HCT116 (cell line): ENCODE results near the gene ABTB2. TPM values are rescaled to one million over a fixed set of nuclear protein-coding genes. Genes with fewer than 3 reads are reported as not detected.

Experiments used
- ATAC-seq: fragments of 200-7000 bp; cut with Tn5 transposase; 2 replicates; pipeline ENCODE4 v1.9.1; 2020; ENCODE audit warnings: mild to moderate bottlenecking, moderate library complexity
- BruUV-seq: library from RNA; stranded (reverse); fragments of 400-500 nt; replicated peaks from 2 replicates; lab custom pipeline; 2021; lab: Mats Ljungman, UMichigan
- CTCF ChIA-PET: fragments of 300-600 bp; sonication (Branson Sonifier 250); formaldehyde crosslinking; loops from one replicate; lab custom pipeline; 2021; ENCODE audit warnings: antibody characterized with exemption; lab: Charles Lee
- POLR2A ChIA-PET: fragments of 300-600, 350-600 bp; sonication (Branson Sonifier 250); formaldehyde crosslinking; loops from one replicate; lab custom pipeline; 2021; ENCODE audit warnings: antibody characterized with exemption; lab: Charles Lee
- RAD21 ChIA-PET, 2 experiments: fragments of 300-600 bp; sonication (Branson Sonifier 250); formaldehyde crosslinking; loops; one replicate each; lab custom pipeline; 2023; ENCODE audit warnings: low total read pairs in 2 of 2; ENCODE audit not compliant: uncharacterized antibody in 2 of 2, unreplicated experiment in 2 of 2, low non-redundant PET in 1 of 2; lab: Charles Lee
- DNase-seq: peaks from one replicate; pipeline ENCODE4 v3.0.0-alpha.2; 2010; ENCODE audit warnings: low read depth, low spot score
- H2AFZ ChIP-seq: fragments of 200-600 bp; shearing (Covaris generic), sonication (generic); 2 replicates; pipeline ENCODE4 v1.6.1; 2017; ENCODE audit warnings: low read depth, mixed run types, mixed read lengths, antibody characterized with exemption, low read length; ENCODE audit not compliant: poor library complexity, severe bottlenecking
- H3K27ac ChIP-seq: 2 replicates; pipeline ENCODE4 v1.5.1; 2012; ENCODE audit warnings: low read depth, low read length
- H3K27me3 ChIP-seq: fragments of 200-600 bp; sonication (generic); 2 replicates; pipeline ENCODE4 v1.6.1; 2016; ENCODE audit warnings: mixed run types, low read length, mixed read lengths; ENCODE audit not compliant: insufficient read depth
- H3K36me3 ChIP-seq, 2 experiments: fragments of 200-500 bp in 1 of 2; fragments of 200-600 bp in 1 of 2; sonication (Bioruptor generic) in 1 of 2; sonication (generic) in 1 of 2; 2 replicates each; pipeline versions ENCODE4 v1.5.1 to v1.6.1; 2014 to 2016; ENCODE audit warnings: low read length in 2 of 2, inconsistent platforms in 1 of 2, mixed read lengths in 1 of 2, mixed run types in 1 of 2; ENCODE audit not compliant: insufficient read depth in 2 of 2, control insufficient read depth in 1 of 2
- H3K4me1 ChIP-seq, 2 experiments: fragments of 200-600 bp in 1 of 2; sonication (generic) in 1 of 2; 2 replicates each; pipeline versions ENCODE4 v1.5.1 to v1.6.1; 2012 to 2017; ENCODE audit warnings: low read length in 2 of 2, inconsistent platforms in 1 of 2, mild to moderate bottlenecking in 1 of 2, mixed read lengths in 1 of 2, mixed run types in 1 of 2, moderate library complexity in 1 of 2; ENCODE audit not compliant: insufficient read depth in 2 of 2, control insufficient read depth in 1 of 2
- H3K4me2 ChIP-seq: fragments of 200-600 bp; sonication (generic); 2 replicates; pipeline ENCODE4 v1.6.1; 2017; ENCODE audit warnings: mixed run types, low read length, mixed read lengths
- H3K4me3 ChIP-seq, 2 experiments: fragments of 200-600 bp in 1 of 2; sonication (generic) in 1 of 2; replicated peaks in 1 of 2; 2 replicates each; pipeline ENCODE4 v1.5.1; 2011 to 2016; ENCODE audit warnings: low read length in 2 of 2, control low read depth in 1 of 2, low read depth in 1 of 2, mild to moderate bottlenecking in 1 of 2, mixed read lengths in 1 of 2, mixed run types in 1 of 2
- H3K79me2 ChIP-seq: fragments of 200-600 bp; sonication (generic); 2 replicates; pipeline ENCODE4 v1.6.1; 2017; ENCODE audit warnings: mild to moderate bottlenecking, mixed run types, low read length, moderate library complexity, mixed read lengths; ENCODE audit not compliant: insufficient read depth
- H3K9ac ChIP-seq: fragments of 200-600 bp; sonication (generic); 2 replicates; pipeline ENCODE4 v1.6.1; 2016; ENCODE audit warnings: low read length, mixed read lengths
- H3K9me2 ChIP-seq: fragments of 200-600 bp; sonication (generic), shearing (Covaris generic); 2 replicates; pipeline ENCODE4 v1.6.1; 2017; ENCODE audit warnings: mixed run types, mild to moderate bottlenecking, moderate library complexity; ENCODE audit not compliant: insufficient read depth
- H3K9me3 ChIP-seq, 2 experiments: fragments of 200-500 bp in 1 of 2; fragments of 200-600 bp in 1 of 2; sonication (Bioruptor generic) in 1 of 2; sonication (generic) in 1 of 2; 2 replicates each; pipeline ENCODE4 v1.6.1; 2014 to 2017; ENCODE audit warnings: low read length in 2 of 2, mixed read lengths in 2 of 2, inconsistent platforms in 1 of 2, low read depth in 1 of 2, mild to moderate bottlenecking in 1 of 2, mixed run types in 1 of 2, moderate library complexity in 1 of 2; ENCODE audit not compliant: control insufficient read depth in 1 of 2, insufficient read depth in 1 of 2
- H4K20me1 ChIP-seq: fragments of 200-600 bp; sonication (generic), shearing (Covaris generic); 2 replicates; pipeline ENCODE4 v1.6.1; 2017; ENCODE audit warnings: mixed run types, mild to moderate bottlenecking, moderate library complexity; ENCODE audit not compliant: insufficient read depth
- EGR1 ChIP-seq: IDR thresholded peaks from 2 replicates; pipeline ENCODE4 v1.6.1; 2012; ENCODE audit warnings: low read depth
- ELF1 ChIP-seq: IDR thresholded peaks from 2 replicates; pipeline ENCODE4 v1.6.1; 2012; ENCODE audit warnings: low read depth, borderline replicate concordance
- EZH2 ChIP-seq: fragments of 200-600 bp; sonication (generic); IDR thresholded peaks from 2 replicates; pipeline ENCODE4 v1.6.1; 2017; ENCODE audit warnings: antibody characterized with exemption, mixed run types
- EZH2phosphoT487 ChIP-seq: fragments of 200-600 bp; IDR thresholded peaks from 2 replicates; pipeline ENCODE4 v1.6.1; 2018; ENCODE audit warnings: antibody characterized with exemption, borderline replicate concordance
- FOSL1 ChIP-seq: IDR thresholded peaks from 2 replicates; pipeline ENCODE4 v1.6.1; 2012; ENCODE audit warnings: low read depth
- JUND ChIP-seq: IDR thresholded peaks from 2 replicates; pipeline ENCODE4 v1.6.1; 2012
- RAD21 ChIP-seq: IDR thresholded peaks from 2 replicates; pipeline ENCODE4 v1.6.1; 2012; ENCODE audit warnings: low read depth, mild to moderate bottlenecking
- SRF ChIP-seq: IDR thresholded peaks from 2 replicates; pipeline ENCODE4 v1.6.1; 2012; ENCODE audit warnings: low read depth
- YY1 ChIP-seq: IDR thresholded peaks from 2 replicates; pipeline ENCODE4 v1.6.1; 2011; ENCODE audit warnings: low read length, low read depth, moderate library complexity, mild to moderate bottlenecking; ENCODE audit not compliant: insufficient replicate concordance; ENCODE audit errors: extremely low read depth
- ZFX ChIP-seq: fragments of 450-650 bp; IDR thresholded peaks from 2 replicates; pipeline ENCODE4 v1.6.1; 2017
- intact Hi-C: fragments of 100-400 bp; cut with micrococcal nuclease; formaldehyde crosslinking; loops from 2 replicates; pipeline ENCODE4 v1.10.0; 2022
- total RNA-seq: library from RNA; stranded (reverse); gene quantifications from one replicate; pipeline ENCODE4 v1.2.1, GENCODE V29; 2021; ENCODE audit not compliant: unreplicated experiment
- TF ChIP-seq, protein P1 (sequence below): IDR thresholded peaks from 2 replicates; pipeline ENCODE4 v1.6.1; 2011; ENCODE audit warnings: mild to moderate bottlenecking, low read length, moderate library complexity; ENCODE audit not compliant: insufficient replicate concordance; ENCODE audit errors: extremely low read depth
- TF ChIP-seq, protein P2 (sequence below), 3 experiments: fragments of 200-600 bp in 1 of 3; sonication (generic) in 1 of 3; IDR thresholded peaks in 2 of 3; conservative IDR thresholded peaks in 1 of 3; 2 replicates each; pipeline ENCODE4 v1.5.1; 2012 to 2017; ENCODE audit warnings: low read depth in 2 of 3, low read length in 2 of 3, antibody characterized with exemption in 1 of 3, borderline replicate concordance in 1 of 3, control low read depth in 1 of 3, mild to moderate bottlenecking in 1 of 3, mixed read lengths in 1 of 3, mixed run types in 1 of 3, moderate library complexity in 1 of 3; ENCODE audit not compliant: insufficient read depth in 1 of 3

The ABTB2 gene
- total RNA-seq, 1 experiment from 2014 or later = 6.8 TPM

DNA sequence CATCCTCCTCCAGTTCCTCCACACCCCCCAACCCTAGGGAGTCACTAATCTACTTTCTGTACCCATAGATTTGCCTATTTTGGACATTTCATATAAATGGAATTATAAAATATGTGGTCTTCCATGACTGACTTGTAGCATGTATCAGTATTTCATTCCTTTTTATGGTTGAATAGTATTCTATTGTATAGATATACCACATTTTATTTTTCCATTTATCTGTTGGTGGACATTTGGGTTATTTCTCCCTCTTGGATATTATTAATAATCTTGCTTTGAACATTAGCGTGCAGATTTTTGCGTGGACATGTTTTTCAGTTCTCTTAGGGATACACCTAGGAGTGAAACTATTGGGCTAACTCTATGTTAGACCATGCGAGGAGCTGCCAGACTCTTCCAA is 229.0 kb downstream of the ABTB2 start (continued):
- TF ChIP-seq JUND (no peak), ELF1 (no peak)

DNA sequence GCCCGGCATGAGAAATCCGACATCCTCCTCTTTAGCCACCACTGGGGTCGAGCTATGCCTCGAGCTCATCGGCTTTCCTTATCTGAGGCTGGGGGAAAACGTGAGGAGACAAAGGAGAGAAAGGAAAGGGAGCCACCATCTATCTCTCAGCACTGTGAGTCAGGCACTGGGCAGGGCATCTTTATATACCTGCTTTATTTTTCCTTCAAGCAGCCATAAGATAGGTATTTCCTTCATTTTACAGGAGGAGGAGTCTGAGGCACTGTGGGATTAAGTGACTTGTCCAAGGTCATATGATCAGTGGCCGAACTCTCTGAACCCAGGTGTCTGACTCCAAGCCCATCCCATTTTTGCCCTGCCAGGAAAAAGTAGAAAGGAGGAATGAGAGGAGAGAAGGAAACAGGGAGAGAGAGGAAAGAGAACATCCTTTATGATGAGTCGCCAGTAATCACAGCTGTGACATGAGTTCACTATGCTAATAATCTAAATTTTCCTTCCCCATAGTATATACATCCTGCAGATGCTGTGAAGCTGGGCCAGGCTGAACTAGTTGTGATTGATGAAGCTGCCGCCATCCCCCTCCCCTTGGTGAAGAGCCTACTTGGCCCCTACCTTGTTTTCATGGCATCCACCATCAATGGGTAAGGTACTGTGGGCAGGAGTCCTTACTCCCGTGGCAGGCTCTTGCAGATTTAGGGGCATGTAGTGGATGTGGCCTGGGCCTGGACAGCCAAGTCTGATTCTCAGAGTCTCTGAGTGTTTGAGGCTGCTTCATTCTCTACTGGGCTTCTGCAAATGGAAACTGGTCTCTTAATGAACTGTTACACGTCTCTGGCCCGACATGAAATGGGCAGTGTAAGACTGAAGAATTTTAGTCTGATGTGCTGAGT is 230.6 kb downstream of the ABTB2 start:
- Histone ChIP-seq H3K4me2 (no peak overlapping the region), H3K4me1 (no peaks in the 10 kb centered on the region), H3K27me3 (no peaks in the 10 kb centered on the region), H3K9me3 (no peaks in the 10 kb centered on the region), H4K20me1 (0 out of 2 replicates have a peak, but pooled peaks cover 7% of the 10 kb centered on the region), H3K4me3 (no peak overlapping the region), H3K79me2 (peaks cover 24% of the 10 kb centered on the region; the same call in 1 of the 2 replicates), H3K9me2 (no peaks in the 10 kb centered on the region), H3K9ac (no peak overlapping the region), H3K36me3 (peaks cover 60 to 63% of the 10 kb centered on the region in 2 experiments; a peak in 3 of 4 replicates), H3K27ac (no peak overlapping the region), H2AFZ (no peak overlapping the region)
- POLR2A ChIA-PET = no interaction called here
- DNase-seq (no peak), ATAC-seq (no peak)
- TF ChIP-seq JUND (no peak), YY1 (no peak)
- no TSS peak for BruUV-seq
- CTCF ChIA-PET = no interaction called here
- RAD21 ChIA-PET = no interaction called here
- intact Hi-C loops = no loop called here

DNA sequence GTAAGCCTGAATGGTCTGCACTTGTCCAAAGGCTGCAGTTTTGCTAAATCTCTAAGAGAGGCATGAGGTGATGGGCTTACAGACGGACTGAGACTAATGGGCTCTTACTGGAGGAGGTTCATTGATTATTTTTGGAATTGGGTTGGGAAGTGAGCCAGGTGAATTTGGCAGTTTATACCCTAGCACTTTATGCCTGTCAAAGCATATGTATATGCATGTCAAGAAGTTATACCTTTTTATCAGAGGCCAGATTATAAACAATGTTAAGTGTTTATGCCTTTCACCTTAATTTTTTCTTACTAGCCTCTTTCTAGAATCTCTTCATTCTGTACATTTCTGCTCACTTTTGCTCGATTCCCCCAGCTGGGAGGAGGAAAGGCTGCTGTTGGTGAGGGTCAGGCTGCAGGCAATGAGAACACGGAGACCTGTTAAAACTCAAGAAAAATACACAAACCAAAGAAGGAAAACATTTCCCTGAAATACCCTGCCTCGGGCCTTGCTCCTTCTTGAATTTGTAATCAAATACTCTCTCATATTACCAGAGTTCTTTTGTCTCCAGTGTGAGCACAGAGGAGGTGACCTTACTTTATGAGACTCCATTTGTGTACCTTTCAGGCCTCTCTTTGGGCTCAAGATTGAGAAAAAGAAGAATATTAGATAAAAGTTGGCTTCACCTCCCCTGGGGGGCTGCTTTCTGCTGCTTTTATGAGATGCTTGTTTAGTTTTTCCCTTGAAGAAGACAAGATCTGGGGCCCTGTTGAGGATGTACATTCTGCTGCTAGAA is 232.7 kb downstream of the ABTB2 start:
- Histone ChIP-seq H3K9ac (no peak overlapping the region), H3K9me3 (no peaks in the 10 kb centered on the region), H2AFZ (no peak overlapping the region), H3K27me3 (no peaks in the 10 kb centered on the region), H3K4me3 (no peak overlapping the region), H3K4me2 (no peak overlapping the region), H3K9me2 (no peaks in the 10 kb centered on the region), H3K4me1 (no peaks in the 10 kb centered on the region), H3K36me3 (peaks cover 57 to 63% of the 10 kb centered on the region in 2 experiments; a peak in 3 of 4 replicates), H3K79me2 (peaks cover 35% of the 10 kb centered on the region; the same call in 1 of the 2 replicates), H4K20me1 (0 out of 2 replicates have a peak, but pooled peaks cover 7% of the 10 kb centered on the region), H3K27ac (no peak overlapping the region)
- ATAC-seq (no peak), DNase-seq (no peak)
- BruUV-seq = no TSS peak
- intact Hi-C loops = no loop called here
- ChIA-PET POLR2A (no interaction called here), RAD21 (no interaction called here), CTCF (no interaction called here)
- TF ChIP-seq, protein P1, sequence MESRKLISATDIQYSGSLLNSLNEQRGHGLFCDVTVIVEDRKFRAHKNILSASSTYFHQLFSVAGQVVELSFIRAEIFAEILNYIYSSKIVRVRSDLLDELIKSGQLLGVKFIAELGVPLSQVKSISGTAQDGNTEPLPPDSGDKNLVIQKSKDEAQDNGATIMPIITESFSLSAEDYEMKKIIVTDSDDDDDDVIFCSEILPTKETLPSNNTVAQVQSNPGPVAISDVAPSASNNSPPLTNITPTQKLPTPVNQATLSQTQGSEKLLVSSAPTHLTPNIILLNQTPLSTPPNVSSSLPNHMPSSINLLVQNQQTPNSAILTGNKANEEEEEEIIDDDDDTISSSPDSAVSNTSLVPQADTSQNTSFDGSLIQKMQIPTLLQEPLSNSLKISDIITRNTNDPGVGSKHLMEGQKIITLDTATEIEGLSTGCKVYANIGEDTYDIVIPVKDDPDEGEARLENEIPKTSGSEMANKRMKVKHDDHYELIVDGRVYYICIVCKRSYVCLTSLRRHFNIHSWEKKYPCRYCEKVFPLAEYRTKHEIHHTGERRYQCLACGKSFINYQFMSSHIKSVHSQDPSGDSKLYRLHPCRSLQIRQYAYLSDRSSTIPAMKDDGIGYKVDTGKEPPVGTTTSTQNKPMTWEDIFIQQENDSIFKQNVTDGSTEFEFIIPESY = no peak
- TF ChIP-seq EGR1 (no peak), EZH2 (no peak), FOSL1 (no peak), SRF (no peak), RAD21 (no peak), ZFX (no peak), EZH2phosphoT487 (no peak)
- TF ChIP-seq, protein P2, sequence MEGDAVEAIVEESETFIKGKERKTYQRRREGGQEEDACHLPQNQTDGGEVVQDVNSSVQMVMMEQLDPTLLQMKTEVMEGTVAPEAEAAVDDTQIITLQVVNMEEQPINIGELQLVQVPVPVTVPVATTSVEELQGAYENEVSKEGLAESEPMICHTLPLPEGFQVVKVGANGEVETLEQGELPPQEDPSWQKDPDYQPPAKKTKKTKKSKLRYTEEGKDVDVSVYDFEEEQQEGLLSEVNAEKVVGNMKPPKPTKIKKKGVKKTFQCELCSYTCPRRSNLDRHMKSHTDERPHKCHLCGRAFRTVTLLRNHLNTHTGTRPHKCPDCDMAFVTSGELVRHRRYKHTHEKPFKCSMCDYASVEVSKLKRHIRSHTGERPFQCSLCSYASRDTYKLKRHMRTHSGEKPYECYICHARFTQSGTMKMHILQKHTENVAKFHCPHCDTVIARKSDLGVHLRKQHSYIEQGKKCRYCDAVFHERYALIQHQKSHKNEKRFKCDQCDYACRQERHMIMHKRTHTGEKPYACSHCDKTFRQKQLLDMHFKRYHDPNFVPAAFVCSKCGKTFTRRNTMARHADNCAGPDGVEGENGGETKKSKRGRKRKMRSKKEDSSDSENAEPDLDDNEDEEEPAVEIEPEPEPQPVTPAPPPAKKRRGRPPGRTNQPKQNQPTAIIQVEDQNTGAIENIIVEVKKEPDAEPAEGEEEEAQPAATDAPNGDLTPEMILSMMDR (IDR thresholded peaks at IDR 0.05 in 2 of 3, conservative IDR thresholded peaks at IDR 0.05 in 1 of 3; ENCODE audit: borderline replicate concordance in 1 of 3, insufficient read depth in 1 of 3, low read depth in 2 of 3, low read length in 2 of 3) = no peak
